AG09309 (cell line): ENCODE results near the gene ABHD1.
A peak's percentile ranks its signal among the peaks of the same experiment; 100 is the strongest.

Experiments
- DNase-seq: peaks from one replicate; pipeline ENCODE4 v3.0.0-alpha.2; 2010; ENCODE audit warnings: low read depth
- H3K4me3 ChIP-seq: 2 replicates; pipeline ENCODE4 v1.5.1; 2011; ENCODE audit warnings: mild to moderate bottlenecking, low read depth, low read length, moderate library complexity; ENCODE audit not compliant: control insufficient read depth
- TF ChIP-seq, protein P1 (sequence below): IDR thresholded peaks from 2 replicates; pipeline ENCODE4 v1.5.1; 2011; ENCODE audit warnings: mild to moderate bottlenecking, low read depth, low read length, inconsistent platforms; ENCODE audit not compliant: insufficient read depth, control insufficient read depth; ENCODE audit errors: missing control alignments

The ABHD1 gene

GRCh38 chr2:27126252-27126710 lies 2.7 kb downstream of the ABHD1 start:
- H3K4me3 ChIP-seq = no peak overlapping the region
- no peak for DNase-seq
- TF ChIP-seq, protein P1, sequence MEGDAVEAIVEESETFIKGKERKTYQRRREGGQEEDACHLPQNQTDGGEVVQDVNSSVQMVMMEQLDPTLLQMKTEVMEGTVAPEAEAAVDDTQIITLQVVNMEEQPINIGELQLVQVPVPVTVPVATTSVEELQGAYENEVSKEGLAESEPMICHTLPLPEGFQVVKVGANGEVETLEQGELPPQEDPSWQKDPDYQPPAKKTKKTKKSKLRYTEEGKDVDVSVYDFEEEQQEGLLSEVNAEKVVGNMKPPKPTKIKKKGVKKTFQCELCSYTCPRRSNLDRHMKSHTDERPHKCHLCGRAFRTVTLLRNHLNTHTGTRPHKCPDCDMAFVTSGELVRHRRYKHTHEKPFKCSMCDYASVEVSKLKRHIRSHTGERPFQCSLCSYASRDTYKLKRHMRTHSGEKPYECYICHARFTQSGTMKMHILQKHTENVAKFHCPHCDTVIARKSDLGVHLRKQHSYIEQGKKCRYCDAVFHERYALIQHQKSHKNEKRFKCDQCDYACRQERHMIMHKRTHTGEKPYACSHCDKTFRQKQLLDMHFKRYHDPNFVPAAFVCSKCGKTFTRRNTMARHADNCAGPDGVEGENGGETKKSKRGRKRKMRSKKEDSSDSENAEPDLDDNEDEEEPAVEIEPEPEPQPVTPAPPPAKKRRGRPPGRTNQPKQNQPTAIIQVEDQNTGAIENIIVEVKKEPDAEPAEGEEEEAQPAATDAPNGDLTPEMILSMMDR = no peak

DNA sequence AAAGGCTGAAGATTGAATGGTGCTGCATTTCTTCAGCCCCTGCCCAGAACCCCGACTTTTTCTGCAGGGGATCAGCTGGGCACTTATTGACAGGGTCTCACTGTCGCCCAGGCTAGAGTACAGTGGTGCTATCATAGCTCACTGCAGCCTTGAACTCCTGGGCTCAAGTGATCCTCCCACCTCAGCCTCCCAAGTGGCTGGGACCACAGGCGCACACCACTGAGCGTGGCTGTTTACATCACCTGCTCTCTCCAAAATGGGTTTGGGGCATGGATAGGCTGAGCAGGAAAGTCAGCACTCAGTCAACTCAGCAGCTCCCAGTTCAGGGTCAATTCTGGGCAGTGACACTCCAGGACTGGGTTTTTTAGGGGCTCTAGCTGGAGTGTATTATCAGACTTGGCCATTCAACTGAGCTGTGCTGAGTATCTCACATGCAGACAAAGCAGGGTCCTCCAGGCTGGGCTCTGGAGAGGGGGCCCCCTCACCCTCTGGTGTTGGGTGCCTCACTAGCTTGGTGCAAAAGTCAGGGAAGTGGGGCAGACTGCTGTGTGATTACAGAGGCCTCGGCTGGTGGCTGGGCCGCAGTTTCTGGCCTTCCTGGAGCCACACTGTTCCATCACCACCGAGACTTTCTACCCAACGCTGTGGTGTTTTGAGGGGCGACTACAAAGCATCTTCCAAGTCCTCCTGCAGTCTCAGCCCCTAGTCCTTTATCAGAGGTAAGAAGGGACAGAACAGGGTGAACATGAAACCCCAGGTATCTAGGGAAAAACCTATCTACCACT lies 4.5 kb downstream of the ABHD1 start:
- no peak overlapping the region for H3K4me3 ChIP-seq
- no peak for DNase-seq
- TF ChIP-seq, protein P1 = no peak

DNA sequence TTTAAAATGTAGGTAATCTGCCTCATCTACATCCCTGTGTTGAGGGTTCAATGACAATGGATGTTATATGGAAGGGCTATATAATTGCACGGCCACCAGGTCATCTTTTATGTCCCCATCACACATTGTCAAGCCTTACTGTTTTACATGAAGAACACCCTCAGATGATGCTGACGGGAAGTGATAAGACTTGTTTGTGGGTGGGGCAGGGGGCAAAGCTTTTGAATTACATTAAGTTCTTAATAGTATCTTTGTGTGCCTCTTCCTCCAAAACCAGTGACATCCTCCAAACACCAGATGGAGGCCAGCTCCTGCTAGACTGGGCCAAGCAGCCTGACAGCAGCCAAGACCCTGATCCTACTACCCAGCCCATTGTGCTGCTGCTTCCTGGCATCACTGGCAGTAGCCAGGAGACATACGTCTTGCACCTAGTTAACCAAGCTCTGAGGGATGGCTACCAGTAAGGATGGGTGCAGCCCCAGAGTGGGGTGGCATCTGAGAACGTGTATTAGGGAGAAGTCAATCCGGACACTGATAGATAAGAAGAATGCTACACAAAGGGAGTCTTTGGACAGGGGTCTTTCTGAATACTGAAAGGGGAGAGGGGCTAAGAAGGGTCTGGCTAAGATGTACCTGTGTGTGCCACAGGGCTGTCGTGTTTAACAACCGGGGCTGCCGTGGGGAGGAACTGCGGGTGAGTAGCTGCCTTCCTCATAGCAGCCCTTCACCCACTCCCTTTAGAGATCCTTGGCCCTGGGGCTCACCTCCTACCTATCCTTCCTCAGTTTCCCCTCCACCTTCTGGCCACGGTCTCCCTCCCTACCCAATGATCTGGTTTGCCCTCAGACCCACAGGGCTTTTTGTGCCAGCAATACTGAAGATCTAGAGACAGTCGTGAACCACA lies 5.3 kb downstream of the ABHD1 start:
- TF ChIP-seq, protein P1 = no peak
- no peak for DNase-seq
- H3K4me3 ChIP-seq = no peak overlapping the region

- no peak for DNase-seq
- TF ChIP-seq, protein P1 = no peak
- no peak overlapping the region for H3K4me3 ChIP-seq
Measured at GRCh38 chr2:27130396-27130795, 6.8 kb downstream of the ABHD1 start.

DNA sequence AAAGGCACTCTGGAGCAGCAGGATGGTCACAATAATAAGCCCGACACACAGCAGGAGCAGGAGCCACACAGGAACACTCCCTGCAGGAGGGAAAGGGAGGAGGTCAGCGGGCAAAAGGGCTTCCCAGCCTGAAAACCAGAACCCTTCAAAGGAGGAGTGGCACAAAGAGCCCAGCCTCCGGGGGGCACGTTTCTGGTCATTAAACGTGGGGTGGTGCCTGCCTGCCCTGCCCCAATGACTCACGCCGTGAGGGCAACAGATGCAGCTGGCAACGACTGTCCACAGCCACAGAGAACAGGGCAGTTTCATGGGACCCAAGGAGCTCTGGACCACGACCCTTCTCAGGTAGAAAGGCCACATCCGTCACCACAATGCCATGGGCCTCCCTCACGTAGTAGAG lies 7.8 kb downstream of the ABHD1 start:
- TF ChIP-seq, protein P1 = no peak
- H3K4me3 ChIP-seq = no peak overlapping the region
- DNase-seq = no peak

GRCh38 chr2:27133195-27133875 lies 9.7 kb downstream of the ABHD1 start:
- H3K4me3 ChIP-seq = peak overlapping the region; percentile 94
- no peak for DNase-seq
- TF ChIP-seq, protein P1 = no peak
